IPS-NIHi7 (cell line): ENCODE data around the gene FANCI.
A peak's percentile ranks its signal among the peaks of the same experiment; 100 is the strongest.

Source experiments
- DNase-seq: peaks from one replicate; pipeline ENCODE4 v3.0.0; 2012; ENCODE audit warnings: mixed read lengths; ENCODE audit errors: extremely low spot score

Gene FANCI

DNA sequence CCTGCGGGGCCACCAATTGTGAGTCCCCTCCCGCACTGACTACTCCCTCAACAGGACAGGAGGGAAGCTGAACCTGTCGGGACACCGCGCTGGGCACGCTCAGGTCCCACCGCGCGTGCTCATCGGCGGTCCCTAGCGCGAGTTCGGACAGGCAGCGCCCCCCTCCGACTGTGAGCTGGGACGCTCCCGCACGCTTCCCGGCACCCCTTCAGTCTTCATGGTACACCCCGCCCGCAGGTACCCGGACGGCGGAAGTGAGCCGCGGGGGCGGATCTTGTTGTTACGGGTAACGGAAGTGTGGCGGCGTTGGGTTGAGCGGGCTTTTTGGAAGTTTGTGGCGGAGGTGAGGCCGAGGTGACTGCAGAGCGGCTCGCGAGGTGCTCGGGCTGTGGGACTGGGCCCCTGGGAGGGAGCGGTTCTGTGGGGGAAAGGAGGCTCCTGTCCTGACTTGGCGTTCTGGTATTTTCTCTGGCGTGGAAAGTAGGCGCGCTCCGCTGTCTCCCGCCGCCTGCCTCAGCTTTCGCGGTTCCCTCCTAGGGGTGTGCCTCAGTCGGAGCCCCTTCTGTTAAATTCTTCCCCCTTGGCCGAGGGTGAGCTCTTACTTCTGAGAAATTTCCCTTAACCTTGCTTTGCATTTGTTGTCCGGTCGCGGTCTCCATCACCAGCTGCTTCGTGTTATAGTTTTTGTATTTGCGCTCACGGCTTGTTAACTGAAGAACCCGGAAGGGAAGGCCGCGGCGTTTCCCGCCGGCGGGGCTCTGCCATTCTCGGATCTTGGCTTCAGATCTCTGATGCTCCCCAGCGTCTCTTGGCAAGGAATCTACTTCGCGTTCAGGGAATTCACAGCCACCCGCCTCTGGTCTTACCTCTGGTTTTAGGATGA lies at the start of gene FANCI:
TSS of gene FANCI (plus strand) at position 289 of the 883 bp plus-strand sequence. CDS start 3,669 bp downstream, outside the sequence.
- peak; percentile 98 for DNase-seq

- no peak for DNase-seq
Measured at GRCh38 chr15:89194608-89195007, 49.2 kb upstream of the FANCI start.

DNA sequence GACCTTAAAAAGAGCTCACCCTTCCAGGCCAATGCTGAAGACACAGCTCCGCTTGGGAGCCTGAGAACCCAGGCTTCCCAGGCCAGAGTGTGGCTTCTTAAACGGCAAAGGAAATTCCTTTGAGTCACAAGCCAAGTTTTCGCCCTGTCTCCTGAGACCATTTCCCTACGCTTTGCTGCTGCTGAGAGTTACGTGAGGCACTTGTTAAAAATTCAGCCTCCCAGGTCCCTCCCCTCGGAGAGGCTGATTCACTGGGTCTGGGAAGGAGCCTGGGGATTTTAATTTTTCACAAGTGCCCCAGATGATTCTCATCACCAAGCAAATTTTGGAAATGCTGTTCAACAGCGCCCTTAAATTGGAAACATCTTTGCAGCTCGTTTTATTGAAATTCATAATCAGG lies 47.9 kb upstream of the FANCI start:
- no peak for DNase-seq

GRCh38 chr15:89196241-89196640 lies 47.5 kb upstream of the FANCI start:
- DNase-seq = no peak

GRCh38 chr15:89196994-89197393 lies 46.8 kb upstream of the FANCI start:
- no peak for DNase-seq

DNA sequence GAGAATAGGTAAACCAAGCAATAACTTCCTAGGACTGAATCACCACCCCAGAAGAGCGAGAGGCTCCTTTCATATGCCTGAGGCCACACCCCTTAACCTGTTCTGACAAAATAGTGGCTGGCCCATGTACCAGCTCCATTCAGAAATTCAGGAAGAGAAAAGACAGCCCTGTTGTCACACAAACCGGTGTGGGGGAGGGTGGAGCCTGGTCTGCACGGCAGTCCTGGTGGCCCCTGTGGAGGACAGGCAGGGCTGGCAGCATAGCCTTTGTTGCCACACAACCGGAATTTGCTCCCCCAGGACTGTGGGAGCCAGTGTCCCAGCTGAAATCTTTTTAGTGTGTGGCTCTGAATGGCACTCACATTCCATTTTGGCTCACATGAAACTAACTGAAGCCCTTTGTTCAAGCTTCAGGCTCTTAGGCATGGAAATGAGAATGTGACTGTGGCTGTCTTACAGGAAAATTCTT lies 46.2 kb upstream of the FANCI start:
- DNase-seq = peak; percentile 67

GRCh38 chr15:89198196-89198595 lies 45.6 kb upstream of the FANCI start:
- DNase-seq = no peak

GRCh38 chr15:89198934-89199333 lies 44.8 kb upstream of the FANCI start:
- no peak for DNase-seq

GRCh38 chr15:89199746-89200145 lies 44.0 kb upstream of the FANCI start:
- peak; percentile 72 for DNase-seq

GRCh38 chr15:89200182-89200581 lies 43.6 kb upstream of the FANCI start:
- no peak for DNase-seq

- no peak for DNase-seq
Measured at GRCh38 chr15:89201465-89202005, 42.2 kb upstream of the FANCI start.

- DNase-seq = no peak
Measured at GRCh38 chr15:89203705-89204273, 40.0 kb upstream of the FANCI start.

DNA sequence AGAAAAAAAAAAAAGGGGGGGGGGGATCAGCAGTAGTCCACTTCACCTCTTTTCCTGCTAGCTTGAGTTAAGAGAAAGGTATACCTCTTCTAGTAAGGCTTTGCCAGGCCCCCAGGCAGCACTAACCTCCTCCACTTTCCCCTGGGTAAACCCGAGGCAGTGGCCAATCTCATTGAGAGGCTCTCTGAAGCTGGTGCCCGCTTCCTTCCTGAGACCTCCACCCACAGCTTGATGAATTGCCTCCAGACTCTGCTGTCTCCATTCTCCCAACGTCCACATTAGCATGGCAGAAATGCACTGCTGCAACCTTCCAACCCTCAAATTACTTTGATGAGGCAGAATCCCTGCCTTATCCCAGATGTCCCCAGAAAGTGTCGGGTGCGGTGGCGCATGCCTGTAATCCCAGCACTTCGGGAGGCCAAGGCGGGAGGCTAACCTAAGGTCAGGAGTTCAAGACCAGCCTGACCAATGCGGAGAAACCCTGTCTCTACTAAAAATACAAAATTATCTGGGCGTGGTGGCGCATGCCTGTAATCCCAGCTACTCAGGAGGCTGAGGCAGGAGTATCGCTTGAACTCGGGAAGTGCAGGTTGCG lies 37.7 kb upstream of the FANCI start:
- no peak for DNase-seq

DNA sequence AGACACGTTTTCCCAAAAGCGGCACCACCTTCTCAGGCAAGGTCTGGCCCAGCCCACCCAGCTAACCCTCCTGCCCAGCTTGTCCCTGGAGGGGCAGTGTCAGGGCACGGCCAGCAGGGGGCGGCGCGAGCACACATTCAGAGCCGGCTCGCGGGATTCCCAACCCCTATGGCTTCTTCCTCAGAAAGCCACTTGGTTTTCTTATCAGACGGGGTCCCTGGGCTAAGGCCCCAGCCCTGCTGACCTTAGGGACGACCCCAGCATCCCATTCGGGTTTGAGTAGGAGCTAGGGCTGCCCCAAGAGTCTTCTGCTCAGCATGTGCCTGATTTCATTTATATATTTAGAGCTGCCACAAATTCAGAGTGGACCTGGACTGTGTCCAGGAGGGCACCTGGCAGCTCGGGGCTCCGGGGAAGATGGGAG lies 36.9 kb upstream of the FANCI start:
- peak; percentile 97 for DNase-seq

GRCh38 chr15:89208256-89208655 lies 35.5 kb upstream of the FANCI start:
- no peak for DNase-seq

GRCh38 chr15:89209057-89209456 lies 34.7 kb upstream of the FANCI start:
- no peak for DNase-seq

- DNase-seq = no peak
Measured at GRCh38 chr15:89211678-89212170, 32.1 kb upstream of the FANCI start.

DNA sequence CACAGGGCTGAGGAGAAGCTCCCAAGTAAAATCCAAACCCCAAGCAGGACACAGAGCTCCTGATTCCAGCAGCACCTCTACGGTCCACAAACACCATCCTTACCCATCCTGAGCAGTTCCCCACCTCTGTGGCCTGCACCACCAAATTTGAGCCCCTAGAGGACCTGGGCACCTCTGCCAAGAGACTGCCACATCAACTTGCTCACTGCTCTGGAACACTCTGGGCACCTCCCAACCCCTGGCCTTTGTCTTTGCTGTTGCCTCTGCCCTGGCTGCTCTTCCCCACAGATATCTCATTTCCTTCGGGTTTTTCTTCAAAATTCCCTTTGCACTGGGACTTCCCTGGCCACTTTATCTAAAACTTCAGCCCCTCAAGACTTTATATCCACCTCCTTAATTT lies 28.2 kb upstream of the FANCI start:
- DNase-seq = no peak

DNA sequence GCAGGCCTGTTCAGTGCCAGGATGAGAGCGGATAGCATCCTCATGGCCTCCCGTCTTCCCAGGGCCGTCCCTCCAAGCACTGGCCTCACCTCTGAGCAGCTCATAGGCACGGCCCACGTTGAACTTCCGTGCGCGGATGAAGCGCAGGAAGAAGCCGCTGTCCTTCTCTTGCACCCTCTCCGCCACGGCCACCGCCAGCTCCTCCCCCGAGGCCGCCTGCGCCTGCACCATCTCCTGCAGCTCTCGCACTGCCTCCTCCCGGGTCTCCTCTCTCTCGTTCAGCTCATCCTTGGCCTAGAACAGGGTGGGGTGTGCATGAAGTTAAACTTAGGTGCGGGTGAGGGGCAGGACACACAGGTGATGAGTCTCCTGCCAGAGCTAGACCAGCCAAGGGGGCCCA lies 26.7 kb upstream of the FANCI start:
- peak; percentile 4 for DNase-seq

GRCh38 chr15:89217686-89218376 lies 25.9 kb upstream of the FANCI start:
- DNase-seq = no peak

- DNase-seq = peak; percentile 6
Measured at GRCh38 chr15:89218531-89218930, 25.2 kb upstream of the FANCI start.

DNA sequence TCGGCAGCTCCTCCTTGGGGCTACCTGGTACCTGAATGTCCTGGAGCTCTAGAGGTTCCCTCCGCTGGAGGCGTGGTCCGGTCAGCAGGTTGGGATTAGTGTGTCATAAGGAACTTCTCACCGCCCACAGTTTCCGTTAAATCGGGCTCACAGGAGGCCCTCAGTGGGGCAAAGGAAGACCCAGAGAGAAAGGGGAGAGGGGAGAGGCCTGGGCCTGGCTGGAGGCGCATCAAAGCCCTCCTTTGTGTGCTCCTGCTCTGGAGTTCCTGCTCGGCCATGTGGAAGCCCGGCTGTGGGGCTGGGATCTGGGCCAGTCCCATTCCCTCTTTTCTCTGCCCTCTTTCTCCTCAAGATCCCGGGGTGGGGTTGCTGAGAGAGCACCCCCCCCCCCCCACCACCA lies 22.2 kb upstream of the FANCI start, which contains the start of gene RLBP1:
TSS of gene RLBP1 (minus strand) at position 37 of the 400 bp plus-strand sequence. CDS start 2,604 bp downstream, outside the sequence.
- peak; percentile 18 for DNase-seq
